Kidney capillary endothelial cell (primary cell): ENCODE data around the gene NDUFS7.

Experiments used
- DNase-seq: peaks from one replicate; pipeline ENCODE4 v3.0.0-alpha.2; 2018; ENCODE audit warnings: low spot score

The NDUFS7 gene

DNA sequence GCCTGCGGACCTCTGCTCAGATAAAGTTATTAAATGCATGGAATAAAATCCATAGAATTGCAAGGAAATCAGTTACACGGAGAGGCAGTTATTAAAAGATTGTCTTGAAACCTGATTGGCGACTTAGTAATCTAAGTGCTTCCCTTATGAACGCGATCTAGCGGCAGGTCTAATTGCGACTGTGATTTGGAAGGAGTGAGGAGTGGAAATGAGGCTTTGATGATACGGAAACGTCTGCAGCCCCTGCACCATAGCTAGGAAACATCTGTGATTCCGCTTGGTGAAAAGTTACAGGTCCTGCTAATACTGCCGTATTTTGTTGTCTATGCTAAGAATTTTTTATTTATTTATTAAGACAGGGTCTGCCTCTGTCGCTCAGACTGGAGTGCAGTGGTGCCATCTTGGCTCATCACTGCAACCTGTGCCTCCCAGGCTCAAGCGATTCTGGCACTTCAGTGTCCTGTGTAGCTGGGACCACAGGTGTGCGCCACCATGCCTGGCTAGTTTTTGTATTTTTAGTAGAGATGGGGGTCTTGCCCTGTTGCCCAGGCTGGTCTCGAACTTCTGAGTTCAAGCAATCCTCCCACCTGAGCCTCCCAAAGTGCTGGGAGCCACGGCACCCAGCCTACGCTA is 887 bp downstream of the NDUFS7 start:
- DNase-seq = no peak

DNA sequence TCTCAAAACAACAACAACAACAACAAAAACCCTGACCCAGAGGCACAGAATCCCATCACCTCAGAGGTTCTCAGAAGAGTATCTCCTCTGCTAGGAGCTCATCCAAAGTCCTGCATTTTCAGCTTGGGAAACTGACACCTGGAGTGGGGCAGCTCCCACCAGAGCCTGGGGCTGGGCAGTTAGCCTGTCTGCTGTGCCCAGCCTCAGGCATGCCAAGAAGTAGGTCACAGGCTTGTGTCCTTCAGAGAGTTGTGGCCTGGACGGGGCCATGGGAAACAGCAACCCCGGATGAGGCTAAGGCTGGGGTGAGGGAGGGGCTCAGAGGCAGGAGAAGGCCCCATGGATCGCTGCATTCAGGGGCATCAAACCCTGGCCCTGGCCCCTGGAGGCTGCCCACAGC is 2.1 kb downstream of the NDUFS7 start:
- DNase-seq = no peak

DNA sequence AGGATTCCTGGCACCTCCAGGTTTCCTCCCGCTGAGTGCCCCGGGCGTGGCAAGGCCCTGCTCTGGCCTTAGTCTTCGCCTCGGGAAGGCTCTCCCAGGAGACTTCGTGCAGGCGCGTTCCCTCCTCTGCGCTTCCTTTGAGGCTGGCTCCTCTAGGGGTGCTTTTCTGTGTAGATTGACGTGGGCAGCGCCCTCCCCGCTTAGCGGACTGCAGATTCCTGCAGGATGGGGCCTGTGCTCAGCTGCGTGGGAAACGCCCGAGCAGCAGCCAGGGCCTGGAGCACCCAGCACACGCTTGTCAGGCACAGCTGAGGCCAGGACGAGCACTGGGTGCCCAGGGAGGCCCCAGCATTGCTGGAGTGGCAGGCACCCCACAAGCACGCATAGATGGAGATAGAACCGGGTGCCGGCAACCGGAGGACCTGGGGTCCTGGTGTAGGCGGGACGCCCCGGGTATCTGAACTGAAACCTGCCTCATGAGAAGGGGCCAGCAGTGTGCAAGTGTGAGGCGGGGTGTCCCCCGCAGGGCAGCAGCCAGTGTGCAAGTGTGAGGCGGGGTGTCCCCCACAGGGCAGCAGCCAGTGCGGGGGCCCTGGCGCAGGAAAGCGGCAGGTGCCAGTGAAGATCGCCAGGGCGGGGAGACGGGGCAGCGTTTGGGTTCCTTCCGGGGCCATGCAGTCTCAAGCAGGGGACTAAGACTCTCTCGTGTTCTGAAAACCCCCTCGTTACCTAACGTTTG is 3.4 kb downstream of the NDUFS7 start:
- no peak for DNase-seq

DNA sequence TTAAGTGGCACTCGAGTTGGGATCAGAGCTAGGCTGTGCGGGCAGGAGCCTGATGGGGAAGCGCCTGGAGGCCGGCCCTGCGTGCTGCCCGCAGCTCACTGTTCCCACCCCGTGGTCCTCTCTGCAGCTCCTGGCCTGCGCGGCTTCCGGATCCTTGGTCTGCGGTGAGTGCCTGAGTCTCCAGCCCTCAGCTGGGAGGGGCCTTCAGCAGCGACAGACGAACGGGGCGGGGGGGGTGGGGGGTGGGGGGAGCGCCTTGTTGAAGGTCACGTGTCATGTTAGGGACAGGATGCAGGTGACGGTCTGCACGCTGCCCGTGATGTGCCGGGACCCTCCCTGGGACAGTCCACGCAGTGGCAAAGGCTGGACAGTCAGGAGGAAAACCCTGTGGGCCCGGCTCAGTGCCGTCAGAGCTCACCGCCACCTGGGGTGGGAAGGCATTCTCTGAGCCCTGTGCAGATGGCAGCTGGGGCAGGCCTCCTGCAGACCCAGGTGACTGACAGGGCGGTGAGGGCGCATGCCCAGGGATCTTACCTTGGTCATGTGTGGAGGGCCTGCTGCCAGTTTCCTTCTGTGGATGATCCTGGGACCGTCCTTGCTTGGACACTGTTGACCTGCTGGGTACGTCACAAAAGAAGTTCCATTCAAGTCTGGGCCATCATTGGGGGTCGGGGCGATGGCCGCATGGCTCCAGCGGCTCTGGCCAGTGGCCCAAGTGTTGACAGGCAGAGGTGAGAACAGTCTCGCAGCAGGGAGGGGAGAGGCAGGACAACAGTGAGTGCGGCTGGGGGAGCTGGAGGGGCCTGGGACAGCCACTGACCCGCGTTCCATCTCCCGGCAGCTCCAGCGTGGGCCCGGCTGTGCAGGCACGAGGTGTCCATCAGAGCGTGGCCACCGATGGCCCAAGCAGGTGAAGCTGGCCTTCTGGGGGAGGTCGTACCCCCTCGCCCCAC is 4.3 kb downstream of the NDUFS7 start:
- DNase-seq = no peak

DNA sequence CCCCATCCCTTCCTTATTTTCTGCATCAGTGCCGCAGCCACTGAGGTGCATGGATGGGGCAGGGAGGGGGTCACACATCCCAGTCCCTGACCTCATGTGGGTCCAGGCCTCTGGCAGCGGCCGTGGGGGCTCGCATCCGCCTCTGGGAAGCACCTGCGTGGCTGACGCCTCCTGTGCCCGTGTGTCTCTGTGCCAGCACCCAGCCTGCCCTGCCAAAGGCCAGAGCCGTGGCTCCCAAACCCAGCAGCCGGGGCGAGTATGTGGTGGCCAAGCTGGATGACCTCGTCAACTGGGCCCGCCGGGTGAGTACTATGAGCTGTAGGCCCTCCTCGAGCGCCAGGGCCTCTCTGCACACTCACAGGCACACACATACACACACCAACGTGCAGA is 4.9 kb downstream of the NDUFS7 start:
- no peak for DNase-seq

DNA sequence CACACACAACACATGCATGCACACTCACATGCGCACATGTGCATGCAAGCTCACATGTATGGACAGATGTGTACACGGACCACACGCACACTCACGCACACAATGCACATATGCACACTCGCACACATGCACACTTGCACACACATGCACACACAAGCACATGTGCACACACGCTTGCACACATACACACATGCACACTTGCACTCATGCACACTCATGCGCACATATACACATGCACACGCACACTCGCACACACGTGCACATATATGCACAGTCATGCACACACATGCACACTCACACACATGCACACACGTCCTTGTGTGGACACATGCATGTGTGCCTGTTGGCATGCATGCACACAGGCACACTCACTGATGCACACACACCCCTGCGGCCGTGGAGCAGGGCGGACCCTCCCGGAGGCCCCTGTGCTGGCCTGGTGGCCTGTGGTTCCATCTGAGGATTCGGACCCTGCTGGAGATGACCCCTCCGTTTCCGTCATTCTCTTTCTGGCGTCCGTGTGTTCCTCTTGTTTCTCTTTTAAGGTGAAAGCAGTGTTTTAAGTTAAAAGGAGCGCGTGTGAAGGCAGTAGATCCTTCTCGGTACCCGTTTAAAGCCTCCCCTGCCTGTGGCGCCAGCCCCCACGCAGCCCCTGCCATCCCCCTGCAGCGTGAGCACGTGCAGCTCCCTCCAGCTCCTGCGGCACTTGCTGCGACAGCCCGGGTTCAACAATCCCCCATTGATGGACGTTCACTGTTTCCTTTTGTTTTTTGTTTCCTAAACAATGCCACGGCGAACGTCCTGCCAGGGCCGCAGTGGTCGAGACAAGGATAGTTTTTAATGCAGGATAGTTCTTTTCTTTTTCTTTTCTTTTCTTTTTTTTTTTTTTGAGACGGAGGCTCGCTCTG is 5.6 kb downstream of the NDUFS7 start:
- DNase-seq = no peak

DNA sequence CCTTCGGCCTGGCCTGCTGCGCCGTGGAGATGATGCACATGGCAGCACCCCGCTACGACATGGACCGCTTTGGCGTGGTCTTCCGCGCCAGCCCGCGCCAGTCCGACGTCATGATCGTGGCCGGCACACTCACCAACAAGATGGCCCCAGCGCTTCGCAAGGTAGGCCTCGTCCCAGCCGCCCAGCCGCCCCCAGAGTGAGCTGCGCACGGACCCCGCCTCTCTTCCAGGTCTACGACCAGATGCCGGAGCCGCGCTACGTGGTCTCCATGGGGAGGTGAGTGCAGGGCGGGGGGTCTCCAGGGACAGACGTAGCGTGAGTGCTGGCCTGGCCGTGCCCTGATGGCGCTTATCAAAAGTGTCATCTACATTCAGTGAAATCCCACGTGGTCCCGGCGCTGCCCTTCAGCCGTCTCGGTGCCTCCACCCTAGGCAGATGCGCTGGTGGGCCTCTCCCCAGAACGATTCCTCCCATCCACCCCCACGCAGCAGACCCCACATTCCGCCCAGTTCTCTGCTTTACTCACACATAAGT is 7.2 kb downstream of the NDUFS7 start:
- DNase-seq = no peak

DNA sequence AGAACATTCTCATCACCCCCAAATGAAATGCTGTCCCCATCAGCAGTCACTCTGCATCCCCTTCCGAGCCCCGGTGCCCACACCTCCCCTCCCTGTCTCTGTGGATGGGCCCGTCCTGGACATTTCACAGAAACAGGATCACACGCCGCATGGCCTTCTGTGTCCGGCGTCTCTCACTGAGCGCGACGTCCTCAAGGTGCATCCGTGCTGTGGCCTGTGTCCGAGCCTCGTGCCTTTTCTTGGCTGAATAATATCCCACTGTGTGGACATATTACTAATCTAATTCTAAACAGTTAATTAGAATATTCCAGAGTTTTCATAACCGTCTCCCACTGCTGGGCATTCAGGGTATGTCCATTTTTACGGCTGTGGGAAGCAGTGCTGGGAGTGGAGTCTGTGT is 8.7 kb downstream of the NDUFS7 start:
- no peak for DNase-seq

DNA sequence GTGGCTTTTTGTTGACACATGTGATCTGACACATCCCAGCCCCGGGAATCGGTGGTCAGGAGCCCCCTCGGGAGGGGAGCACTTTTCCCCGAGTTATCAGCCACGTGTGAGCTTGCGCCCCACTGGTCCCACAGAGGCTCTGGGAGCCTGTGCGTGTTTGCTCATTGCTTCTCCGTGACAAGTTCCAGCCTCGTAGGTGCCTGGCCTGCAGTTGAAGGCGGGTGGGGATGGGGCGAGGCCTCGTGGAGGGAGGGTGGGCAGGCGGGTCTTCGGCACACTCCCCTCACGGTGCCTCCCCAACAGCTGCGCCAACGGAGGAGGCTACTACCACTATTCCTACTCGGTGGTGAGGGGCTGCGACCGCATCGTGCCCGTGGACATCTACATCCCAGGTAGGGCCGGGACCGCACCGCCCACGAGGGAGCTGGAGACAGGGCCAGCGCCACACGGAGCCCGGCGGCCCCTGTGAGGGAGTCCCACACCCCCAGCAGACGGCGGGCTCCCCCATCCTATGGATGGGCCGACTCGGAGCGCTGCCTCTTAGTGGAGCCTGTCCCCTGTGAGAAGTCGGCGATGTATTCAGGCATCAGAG is 9.3 kb downstream of the NDUFS7 start:
- no peak for DNase-seq

DNA sequence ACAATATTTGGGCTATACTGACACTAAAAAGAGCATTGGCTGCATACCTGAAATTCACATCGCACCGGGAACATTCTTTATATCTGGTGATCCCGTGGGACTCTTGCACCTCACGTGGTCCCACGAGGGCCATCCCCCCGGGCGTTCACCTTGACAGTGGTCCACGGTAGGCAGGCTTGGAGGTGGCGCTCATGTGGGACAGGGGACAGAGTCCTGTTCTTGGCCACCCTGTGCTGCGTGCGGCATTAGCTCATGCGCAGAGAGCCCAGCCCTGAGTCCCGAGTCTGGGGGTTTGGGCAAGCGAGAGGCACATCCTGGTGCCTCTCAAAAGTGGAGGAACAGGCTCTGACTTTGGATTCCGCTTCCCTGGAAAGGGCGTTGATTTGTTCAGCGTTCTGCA is 10.1 kb downstream of the NDUFS7 start:
- DNase-seq = no peak

DNA sequence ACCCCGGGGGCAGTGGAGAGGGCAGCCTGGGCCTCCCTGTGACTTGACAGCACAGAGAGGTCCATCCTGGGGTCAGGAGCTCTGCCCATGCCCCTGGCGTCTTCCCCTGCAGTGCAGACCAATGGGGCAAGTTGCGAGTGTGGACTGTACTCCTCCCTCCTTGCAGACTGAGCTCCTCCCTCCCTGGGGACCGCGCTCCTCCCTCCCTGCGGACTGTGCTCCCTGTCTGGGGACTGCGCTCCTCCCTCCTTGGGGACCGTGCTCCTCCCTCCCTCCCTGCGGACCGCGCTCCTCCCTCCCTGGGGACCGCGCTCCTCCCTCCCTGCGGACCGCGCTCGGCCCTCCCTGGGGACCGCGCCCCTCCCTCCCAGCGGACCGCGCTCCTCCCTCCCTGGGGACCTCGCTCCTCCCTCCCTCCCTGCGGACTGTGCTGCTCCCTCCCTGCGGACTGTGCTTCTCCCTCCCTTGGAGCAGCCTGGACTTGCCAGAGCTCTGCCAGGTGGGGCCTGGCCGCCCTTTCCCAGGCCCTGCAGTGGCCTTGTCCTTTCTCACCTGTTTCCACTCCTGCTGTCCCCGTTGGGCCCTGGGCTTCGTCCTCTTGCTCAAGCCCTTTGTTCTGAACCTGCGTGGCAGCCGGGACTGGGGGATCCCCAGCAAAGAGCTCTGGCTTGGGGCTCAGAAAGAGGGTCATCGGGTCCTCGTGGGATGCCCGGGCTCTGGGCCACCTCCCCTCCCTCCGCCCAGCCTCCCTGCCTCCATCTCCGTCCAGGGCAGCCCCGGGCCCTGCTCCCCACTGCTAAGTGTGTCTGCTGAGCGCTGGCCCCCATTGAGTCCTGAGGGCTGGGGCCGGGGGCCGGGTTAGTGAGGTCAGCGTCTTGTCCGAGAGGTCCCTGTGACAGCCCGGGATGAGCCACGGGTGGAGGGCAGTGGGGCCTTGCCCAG is 10.8 kb downstream of the NDUFS7 start:
- DNase-seq = no peak

DNA sequence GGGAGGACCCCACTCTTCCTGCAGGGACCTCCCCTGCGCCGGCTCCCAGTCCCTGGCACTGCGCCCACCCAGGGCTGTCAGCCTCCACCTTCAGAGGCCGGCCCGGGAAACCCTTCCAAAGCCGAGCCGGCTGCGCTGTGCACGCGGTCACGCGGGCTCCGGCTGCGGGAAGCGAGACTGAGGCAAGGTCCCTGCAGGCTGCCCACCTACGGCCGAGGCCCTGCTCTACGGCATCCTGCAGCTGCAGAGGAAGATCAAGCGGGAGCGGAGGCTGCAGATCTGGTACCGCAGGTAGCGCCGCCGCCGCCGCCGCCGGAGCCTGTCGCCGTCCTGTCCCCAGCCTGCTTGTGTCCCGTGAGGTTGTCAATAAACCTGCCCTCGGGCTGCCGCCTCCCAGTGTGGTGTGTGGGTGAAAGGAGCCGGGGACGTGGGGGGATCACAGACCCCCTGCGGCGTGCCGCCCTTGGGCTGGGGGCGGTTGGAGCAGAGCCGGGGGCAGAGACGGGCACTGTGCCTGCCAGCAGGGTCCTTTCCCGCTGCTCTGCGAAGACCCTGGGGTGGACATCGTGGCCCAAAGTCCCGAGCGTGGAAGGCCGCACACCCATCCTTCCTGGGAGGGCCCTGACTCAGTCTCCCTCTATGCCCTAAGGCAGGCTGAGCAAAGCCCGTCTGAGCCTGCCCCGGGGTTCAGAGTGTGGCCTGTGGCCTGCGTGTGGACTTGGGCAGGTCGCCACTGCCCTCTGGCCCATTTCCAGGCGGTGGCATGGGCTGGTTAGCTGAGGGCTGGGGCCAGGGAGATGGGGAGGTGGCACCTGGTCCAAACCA is 11.7 kb downstream of the NDUFS7 start:
- no peak for DNase-seq

DNA sequence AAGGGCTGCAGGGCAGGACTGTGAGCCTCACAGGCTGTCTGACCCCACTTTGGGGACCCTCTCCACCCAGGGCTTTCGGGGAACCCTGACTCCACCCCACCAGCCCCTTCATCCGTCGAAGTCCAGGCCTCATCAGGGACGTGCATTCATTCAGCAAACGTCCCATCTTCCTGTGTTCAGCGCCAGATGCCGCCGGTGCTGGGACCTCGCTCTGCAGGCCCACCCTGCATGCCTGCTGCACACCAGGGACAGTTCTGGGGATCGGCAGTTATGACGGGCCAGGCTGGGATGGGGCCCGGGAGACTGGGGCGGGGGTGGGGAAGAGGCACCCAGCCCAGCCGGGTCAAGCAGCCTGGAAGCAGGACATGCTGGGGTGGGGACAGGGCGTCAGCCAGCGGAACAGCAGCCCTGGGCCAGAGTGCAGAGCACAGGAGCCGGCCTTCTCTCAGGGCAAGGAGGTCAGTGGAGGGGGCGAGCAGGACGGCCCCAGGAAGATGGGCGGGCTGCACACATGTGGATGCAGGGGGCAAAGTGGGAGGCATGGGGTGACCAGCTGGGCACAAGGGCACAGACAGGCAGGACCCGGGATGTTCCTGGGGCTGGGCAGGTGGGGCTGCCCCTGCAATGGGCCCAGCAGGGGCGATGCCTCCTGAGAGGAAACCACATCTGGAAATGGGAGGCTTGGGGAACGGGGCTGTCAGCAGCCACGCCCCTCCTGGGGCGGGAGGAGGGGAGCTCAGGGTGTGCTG is 12.5 kb downstream of the NDUFS7 start:
- no peak for DNase-seq

DNA sequence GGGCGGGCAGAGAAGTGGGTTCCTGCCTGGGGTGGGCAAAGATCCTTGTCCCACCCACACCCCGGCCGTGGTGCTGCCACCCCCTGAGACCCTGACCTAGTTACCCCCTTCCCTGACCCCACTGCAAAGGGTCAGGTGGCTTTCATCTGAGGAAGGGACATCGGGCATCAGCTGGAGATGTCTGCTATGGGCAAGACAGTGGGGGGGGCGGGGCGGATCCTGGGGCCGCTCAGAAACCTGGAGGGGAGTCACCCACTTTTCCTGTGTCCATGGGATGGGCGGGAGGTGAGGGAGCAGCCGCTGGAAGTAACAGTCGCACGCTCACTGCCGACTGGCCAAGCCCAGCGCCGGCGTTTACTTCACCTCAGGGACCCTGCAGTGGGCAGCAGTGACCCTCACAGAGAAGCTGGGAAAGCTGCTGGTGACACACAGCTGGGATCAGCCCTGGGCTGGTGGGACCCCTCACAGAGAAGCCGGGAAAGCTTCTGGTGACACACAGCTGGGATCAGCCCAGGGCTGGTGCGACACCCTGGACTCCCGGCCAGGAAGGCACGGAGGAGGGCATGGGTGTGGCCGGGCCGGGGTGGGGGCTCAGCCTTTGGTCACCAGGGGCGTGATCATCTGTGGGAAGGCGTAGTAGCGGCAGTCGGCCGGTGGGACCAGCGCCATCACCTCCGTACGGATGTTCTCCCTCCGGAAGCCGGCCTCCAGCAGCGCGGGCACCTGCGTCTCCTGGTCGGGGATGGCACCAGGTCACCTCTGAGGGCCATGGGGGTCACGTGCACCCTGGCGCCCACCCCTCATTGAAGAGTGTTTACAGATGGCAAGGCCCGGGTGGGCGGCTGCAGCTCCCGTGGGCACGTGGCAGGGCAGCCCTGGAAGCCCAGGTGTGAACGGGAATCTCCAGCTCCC is 13.3 kb downstream of the NDUFS7 start:
- no peak for DNase-seq

DNA sequence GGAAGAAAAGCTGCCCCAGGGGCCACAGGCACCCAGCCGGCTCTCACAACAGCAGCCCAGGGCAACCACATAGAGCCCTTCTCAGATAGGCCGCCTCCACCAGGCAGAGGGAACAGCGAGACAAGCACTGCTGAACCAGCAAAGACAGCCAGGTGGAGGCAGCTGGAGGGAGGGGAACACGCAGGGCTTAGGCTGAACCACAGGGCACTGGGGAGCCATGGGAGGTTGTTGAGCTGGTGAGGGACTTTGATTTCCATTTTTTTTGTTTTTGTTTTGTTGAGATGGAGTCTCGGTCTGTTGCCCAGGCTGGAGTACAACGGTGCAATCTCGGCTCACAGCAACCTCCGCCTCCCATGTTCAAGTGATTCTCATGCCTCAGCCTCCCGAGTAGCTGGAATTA is 14.1 kb downstream of the NDUFS7 start:
- DNase-seq = no peak

DNA sequence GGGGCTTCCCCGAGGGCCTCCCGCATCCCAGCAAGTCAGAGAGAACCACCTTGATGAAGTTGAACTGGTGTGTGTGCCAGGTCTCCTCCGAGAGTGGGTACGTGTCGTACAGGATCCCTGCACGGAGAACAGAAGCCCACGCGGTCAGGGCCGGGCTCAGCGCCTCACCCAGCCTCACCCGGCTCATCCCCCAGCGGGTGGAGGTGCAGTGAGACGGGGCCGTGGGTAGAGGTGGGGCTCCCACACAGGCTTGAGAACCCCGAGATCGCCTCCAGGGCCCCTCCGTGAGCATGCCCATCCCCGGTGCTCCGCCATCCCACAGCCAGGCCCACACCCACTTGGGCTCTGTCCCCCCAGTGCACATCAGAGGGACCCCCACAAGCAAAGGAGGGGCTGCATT is 15.4 kb downstream of the NDUFS7 start:
- DNase-seq = no peak

DNA sequence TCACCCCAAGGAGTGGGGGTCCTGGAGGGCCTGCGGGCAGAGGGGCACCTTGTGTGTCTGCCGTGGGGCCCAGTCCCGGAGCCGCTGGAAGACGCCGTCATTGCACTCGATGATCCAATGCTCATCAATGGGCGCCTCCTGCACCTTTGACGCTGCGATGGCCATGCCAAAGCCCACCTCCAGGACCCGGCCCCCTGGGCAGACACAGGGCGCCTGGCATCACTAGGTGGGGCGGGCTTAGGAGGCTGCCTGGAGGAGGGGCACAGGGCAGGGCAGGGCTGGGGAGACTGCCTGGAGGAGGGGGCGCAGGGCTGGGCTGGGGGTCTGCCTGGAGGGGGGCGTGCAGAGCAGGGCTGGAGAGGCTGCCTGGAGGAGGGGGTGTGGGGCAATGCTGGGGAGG is 16.0 kb downstream of the NDUFS7 start:
- no peak for DNase-seq
